SK-N-SH treated with all-trans-retinoic acid at 6 μM for 48 hours (cell line): ENCODE measurements around the gene CUEDC2.

Experiments
- ATAC-seq: fragments of 200-7000 bp; cut with Tn5 transposase; 3 replicates; pipeline ENCODE4 v1.9.1; 2020; ENCODE audit warnings: mild to moderate bottlenecking, moderate library complexity
- ARNTL ChIP-seq: fragments of 450-650 bp; formaldehyde crosslinking; IDR thresholded peaks from 2 replicates; pipeline ENCODE4 v1.5.0; 2020; ENCODE audit warnings: low read depth, mild to moderate bottlenecking, moderate library complexity, borderline replicate concordance
- CREB5 ChIP-seq: fragments of 250-450 bp; sonication (Bioruptor Pico); IDR thresholded peaks from 2 replicates; pipeline ENCODE4 v1.5.1; 2020; ENCODE audit warnings: low read depth, mild to moderate bottlenecking, moderate library complexity
- CSDC2 ChIP-seq: fragments of 250-450 bp; sonication (Bioruptor Pico); IDR thresholded peaks from 2 replicates; pipeline ENCODE4 v1.5.0; 2020; ENCODE audit warnings: mild to moderate bottlenecking, moderate library complexity
- CSRNP3 ChIP-seq: fragments of 250-450 bp; sonication (Bioruptor Pico); IDR thresholded peaks from 2 replicates; pipeline ENCODE4 v1.5.1; 2021; ENCODE audit warnings: mild to moderate bottlenecking, moderate library complexity
- ESRRG ChIP-seq: fragments of 250-450 bp; sonication (Bioruptor Pico); IDR thresholded peaks from 2 replicates; pipeline ENCODE4 v1.6.1; 2021; ENCODE audit warnings: mild to moderate bottlenecking
- GLIS3 ChIP-seq: fragments of 250-450 bp; sonication (Bioruptor Pico); IDR thresholded peaks from 2 replicates; pipeline ENCODE4 v1.5.0; 2020; ENCODE audit warnings: mild to moderate bottlenecking, moderate library complexity
- ISL1 ChIP-seq: fragments of 250-450 bp; sonication (Bioruptor Pico); IDR thresholded peaks from 2 replicates; pipeline ENCODE4 v2.1.2; 2022; ENCODE audit warnings: mild to moderate bottlenecking, moderate library complexity
- PATZ1 ChIP-seq: fragments of 250-450 bp; sonication (Bioruptor Pico); IDR thresholded peaks from 2 replicates; pipeline ENCODE4 v1.8.0; 2020; ENCODE audit warnings: mild to moderate bottlenecking, moderate library complexity, borderline replicate concordance
- POU6F1 ChIP-seq: fragments of 250-450 bp; sonication (Bioruptor Pico); IDR thresholded peaks from 2 replicates; pipeline ENCODE4 v1.8.0; 2021; ENCODE audit warnings: low read depth, mild to moderate bottlenecking, moderate library complexity, borderline replicate concordance
- PPARA ChIP-seq: fragments of 250-450 bp; sonication (Bioruptor Pico); IDR thresholded peaks from 2 replicates; pipeline ENCODE4 v1.5.0; 2020; ENCODE audit warnings: mild to moderate bottlenecking, borderline replicate concordance
- RARB ChIP-seq: fragments of 250-450 bp; sonication (Bioruptor Pico); IDR thresholded peaks from 2 replicates; pipeline ENCODE4 v1.8.0; 2021; ENCODE audit warnings: mild to moderate bottlenecking, moderate library complexity
- SNAI2 ChIP-seq: fragments of 250-450 bp; sonication (Bioruptor Pico); IDR thresholded peaks from 2 replicates; pipeline ENCODE4 v1.5.0; 2020; ENCODE audit warnings: mild to moderate bottlenecking, moderate library complexity
- TCF4 ChIP-seq: fragments of 250-450 bp; sonication (Bioruptor Pico); IDR thresholded peaks from 2 replicates; pipeline ENCODE4 v1.8.0; 2021; ENCODE audit warnings: mild to moderate bottlenecking, moderate library complexity, borderline replicate concordance
- TOX ChIP-seq: fragments of 250-450 bp; sonication (Bioruptor Pico); IDR thresholded peaks from 2 replicates; pipeline ENCODE4 v1.8.0; 2021; ENCODE audit warnings: mild to moderate bottlenecking, moderate library complexity, borderline replicate concordance
- TSHZ2 ChIP-seq: fragments of 250-450 bp; sonication (Bioruptor Pico); IDR thresholded peaks from 2 replicates; pipeline ENCODE4 v1.5.0; 2020; ENCODE audit warnings: mild to moderate bottlenecking, moderate library complexity
- ZFP3 ChIP-seq: fragments of 250-450 bp; sonication (Bioruptor Pico); IDR thresholded peaks from 2 replicates; pipeline ENCODE4 v1.5.0; 2020; ENCODE audit warnings: mild to moderate bottlenecking, moderate library complexity
- ZFP30 ChIP-seq: fragments of 450-650 bp; formaldehyde crosslinking; IDR thresholded peaks from 2 replicates; pipeline ENCODE4 v1.5.0; 2022; ENCODE audit warnings: mild to moderate bottlenecking, moderate library complexity
- ZNF565 ChIP-seq: fragments of 450-650 bp; formaldehyde crosslinking; conservative IDR thresholded peaks from 2 replicates; pipeline ENCODE4 v1.5.0; 2020; ENCODE audit warnings: low read depth, mild to moderate bottlenecking, moderate library complexity
- ZNF70 ChIP-seq: fragments of 450-650 bp; formaldehyde crosslinking; IDR thresholded peaks from 2 replicates; pipeline ENCODE4 v1.5.0; 2020; ENCODE audit warnings: mild to moderate bottlenecking, moderate library complexity
- ZNF8 ChIP-seq: fragments of 450-650 bp; formaldehyde crosslinking; IDR thresholded peaks from 2 replicates; pipeline ENCODE4 v1.5.0; 2020; ENCODE audit warnings: mild to moderate bottlenecking, moderate library complexity

The CUEDC2 gene

GRCh38 chr10:102404361-102405107, 27.8 kb downstream of the CUEDC2 start:
- ATAC-seq: no peak
- TF ChIP-seq SNAI2 (no peak), ESRRG (CRISPR knock-in tag) (no peak), ZFP30 (no peak), TOX (CRISPR knock-in tag) (no peak), ISL1 (no peak), TSHZ2 (no peak)

- TF ChIP-seq ZNF70 (CRISPR knock-in tag) (no peak), CSDC2 (CRISPR knock-in tag) (no peak), RARB (CRISPR knock-in tag) (no peak), PPARA (no peak), POU6F1 (CRISPR knock-in tag) (no peak), CSRNP3 (no peak), ESRRG (CRISPR knock-in tag) (no peak), CREB5 (no peak), ZNF565 (CRISPR knock-in tag) (no peak), TCF4 (CRISPR knock-in tag) (no peak), ARNTL (no peak), ZFP3 (CRISPR knock-in tag) (no peak), GLIS3 (CRISPR knock-in tag) (no peak), PATZ1 (CRISPR knock-in tag) (no peak), TOX (CRISPR knock-in tag) (no peak)
- no peak for ATAC-seq
Measured at GRCh38 chr10:102403115-102403514, 29.3 kb downstream of the CUEDC2 start.

GRCh38 chr10:102402512-102402896, 29.9 kb downstream of the CUEDC2 start:
- ATAC-seq: no peak

More at GRCh38 chr10:102402512-102402896, 29.9 kb downstream of the CUEDC2 start:
- TF ChIP-seq PPARA (no peak), CSRNP3 (no peak), ZNF8 (no peak), PATZ1 (CRISPR knock-in tag) (no peak), ARNTL (no peak)
